Progenitor cell of endocrine pancreas (in vitro differentiated cells): ENCODE results near the gene ZNF280D. TPM values are rescaled to one million over a fixed set of nuclear protein-coding genes. Genes with fewer than 3 reads are reported as not detected.

Source experiments
- DNase-seq: peaks from one replicate; pipeline ENCODE4 v3.0.0; 2021; ENCODE audit warnings: low spot score; ENCODE audit not compliant: unreplicated experiment
- H3K27ac Mint-ChIP-seq: 2 replicates; pipeline ENCODE4 v1.8.0; 2021; ENCODE audit warnings: mild to moderate bottlenecking, moderate library complexity, mixed read lengths
- H3K27me3 Mint-ChIP-seq: 2 replicates; pipeline ENCODE4 v1.8.0; 2021; ENCODE audit warnings: mixed read lengths
- H3K36me3 Mint-ChIP-seq: 2 replicates; pipeline ENCODE4 v1.8.0; 2022; ENCODE audit warnings: mixed read lengths; ENCODE audit not compliant: insufficient read depth
- H3K4me1 Mint-ChIP-seq: 2 replicates; pipeline ENCODE4 v1.8.0; 2021; ENCODE audit warnings: low read depth, mixed read lengths
- H3K4me3 Mint-ChIP-seq: 2 replicates; pipeline ENCODE4 v1.8.0; 2021; ENCODE audit warnings: low read depth, mild to moderate bottlenecking, moderate library complexity, mixed read lengths
- H3K9me3 Mint-ChIP-seq: 2 replicates; pipeline ENCODE4 v1.8.0; 2021; ENCODE audit warnings: low read depth, mixed read lengths
- total RNA-seq: library from RNA; stranded (reverse); gene quantifications from 2 replicates; pipeline ENCODE4 v1.2.1, GENCODE V29; 2021
- TF ChIP-seq, protein P1 (sequence below): fragments of 200-600 bp; sonication (generic); IDR thresholded peaks from one replicate; pipeline ENCODE4 v1.5.0; 2021; ENCODE audit warnings: antibody characterized with exemption, mild to moderate bottlenecking; ENCODE audit not compliant: unreplicated experiment

ZNF280D gene
- total RNA-seq, 1 donor from 2014 or later: 26.9 TPM

DNA sequence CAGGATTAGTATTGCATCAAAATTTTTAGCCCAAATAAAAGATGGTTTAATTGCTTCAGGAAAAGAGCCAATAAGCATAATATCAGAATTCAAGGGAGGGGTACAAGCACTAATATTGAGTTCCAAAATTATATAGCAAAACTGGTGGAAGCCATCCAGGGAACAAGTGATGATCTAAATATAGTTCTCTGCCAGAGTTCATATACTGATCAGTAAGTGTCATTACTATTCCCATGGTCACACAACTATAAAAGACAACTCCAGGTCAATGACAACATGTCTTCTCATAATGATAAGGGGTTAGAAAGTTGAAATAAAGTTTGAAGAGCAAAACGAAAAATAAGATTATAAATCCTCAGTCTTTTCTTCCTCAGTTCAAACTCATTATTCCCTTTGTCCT is 57.4 kb downstream of the ZNF280D start:
- DNase-seq: no peak
- TF ChIP-seq, protein P1, sequence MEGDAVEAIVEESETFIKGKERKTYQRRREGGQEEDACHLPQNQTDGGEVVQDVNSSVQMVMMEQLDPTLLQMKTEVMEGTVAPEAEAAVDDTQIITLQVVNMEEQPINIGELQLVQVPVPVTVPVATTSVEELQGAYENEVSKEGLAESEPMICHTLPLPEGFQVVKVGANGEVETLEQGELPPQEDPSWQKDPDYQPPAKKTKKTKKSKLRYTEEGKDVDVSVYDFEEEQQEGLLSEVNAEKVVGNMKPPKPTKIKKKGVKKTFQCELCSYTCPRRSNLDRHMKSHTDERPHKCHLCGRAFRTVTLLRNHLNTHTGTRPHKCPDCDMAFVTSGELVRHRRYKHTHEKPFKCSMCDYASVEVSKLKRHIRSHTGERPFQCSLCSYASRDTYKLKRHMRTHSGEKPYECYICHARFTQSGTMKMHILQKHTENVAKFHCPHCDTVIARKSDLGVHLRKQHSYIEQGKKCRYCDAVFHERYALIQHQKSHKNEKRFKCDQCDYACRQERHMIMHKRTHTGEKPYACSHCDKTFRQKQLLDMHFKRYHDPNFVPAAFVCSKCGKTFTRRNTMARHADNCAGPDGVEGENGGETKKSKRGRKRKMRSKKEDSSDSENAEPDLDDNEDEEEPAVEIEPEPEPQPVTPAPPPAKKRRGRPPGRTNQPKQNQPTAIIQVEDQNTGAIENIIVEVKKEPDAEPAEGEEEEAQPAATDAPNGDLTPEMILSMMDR: no peak
- H3K9me3 Mint-ChIP-seq: no peaks in the 10 kb centered on the region
- H3K36me3 Mint-ChIP-seq: peaks cover 6% of the 10 kb centered on the region
- H3K27me3 Mint-ChIP-seq: no peaks in the 10 kb centered on the region
- peaks cover 6% of the 10 kb centered on the region for H3K4me1 Mint-ChIP-seq
- H3K27ac Mint-ChIP-seq: no peak overlapping the region
- no peak overlapping the region for H3K4me3 Mint-ChIP-seq

DNA sequence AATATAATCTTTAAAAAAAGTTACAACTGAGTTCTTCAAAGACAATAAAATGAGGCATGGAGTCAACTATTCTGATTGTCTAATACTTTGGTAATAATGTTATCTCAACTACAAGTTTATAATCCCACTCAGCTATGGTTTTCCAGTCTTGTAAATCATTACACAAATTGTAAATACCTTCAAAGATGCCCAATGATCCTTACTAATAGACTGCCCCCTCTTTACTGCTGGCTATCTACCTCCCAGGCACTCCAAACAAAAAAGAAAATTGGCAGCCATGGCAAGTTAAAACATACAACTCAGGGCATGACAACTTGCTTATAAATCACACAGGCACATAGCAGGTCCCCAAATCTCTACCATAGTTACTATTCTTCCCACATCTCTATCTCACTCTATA is 58.5 kb downstream of the ZNF280D start:
- Mint-ChIP-seq H3K4me3 (no peak overlapping the region), H3K9me3 (no peaks in the 10 kb centered on the region), H3K27ac (no peak overlapping the region), H3K27me3 (no peaks in the 10 kb centered on the region), H3K36me3 (peaks cover 6% of the 10 kb centered on the region), H3K4me1 (peaks cover 6% of the 10 kb centered on the region)
- TF ChIP-seq, protein P1: no peak
- DNase-seq: no peak

DNA sequence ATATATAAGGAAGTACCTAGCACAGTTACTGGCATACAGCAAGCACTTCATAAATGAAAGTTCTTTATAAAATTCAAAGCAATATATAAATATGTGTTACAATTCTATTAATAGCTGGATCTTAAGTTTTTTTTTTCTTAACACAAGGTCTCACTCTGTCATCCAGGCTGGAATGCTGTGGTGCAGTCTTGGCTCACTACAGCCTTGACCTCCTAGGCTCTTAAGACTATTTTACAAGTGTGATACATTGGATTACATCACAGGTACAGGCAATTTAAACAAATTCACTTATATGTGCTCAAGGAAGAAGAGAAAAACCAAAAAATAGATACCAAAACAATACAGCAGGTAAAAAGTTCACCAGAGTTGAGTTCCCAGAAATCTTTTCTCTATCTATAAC is 60.6 kb downstream of the ZNF280D start:
- Mint-ChIP-seq H3K27ac (no peak overlapping the region), H3K4me3 (no peak overlapping the region), H3K36me3 (peaks cover 6% of the 10 kb centered on the region), H3K27me3 (no peaks in the 10 kb centered on the region), H3K4me1 (peaks cover 6% of the 10 kb centered on the region), H3K9me3 (no peaks in the 10 kb centered on the region)
- DNase-seq: no peak
- TF ChIP-seq, protein P1: no peak

DNA sequence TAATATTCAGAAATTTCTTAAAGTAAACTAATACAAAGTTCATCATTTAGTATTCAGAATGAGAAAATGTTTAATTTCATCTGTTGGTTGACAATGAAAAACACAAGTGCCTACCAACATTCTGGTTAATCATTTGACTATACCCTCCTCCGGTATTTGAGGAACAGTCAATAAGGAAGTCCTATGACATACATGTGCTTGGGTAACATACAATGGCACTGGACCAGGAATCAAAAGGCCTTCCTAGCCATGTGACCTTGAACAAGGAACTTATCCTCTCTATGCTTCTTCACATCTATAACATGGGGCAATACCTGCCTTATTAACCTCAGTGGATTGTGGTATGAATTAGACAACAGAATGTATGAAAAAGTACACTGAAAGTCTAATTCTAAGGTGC is 65.8 kb downstream of the ZNF280D start:
- no peaks in the 10 kb centered on the region for H3K27me3 Mint-ChIP-seq
- H3K4me3 Mint-ChIP-seq: no peak overlapping the region
- TF ChIP-seq, protein P1: no peak
- peaks cover 6% of the 10 kb centered on the region for H3K36me3 Mint-ChIP-seq
- H3K9me3 Mint-ChIP-seq: no peaks in the 10 kb centered on the region
- H3K4me1 Mint-ChIP-seq: no peaks in the 10 kb centered on the region
- no peak overlapping the region for H3K27ac Mint-ChIP-seq
- DNase-seq: no peak

DNA sequence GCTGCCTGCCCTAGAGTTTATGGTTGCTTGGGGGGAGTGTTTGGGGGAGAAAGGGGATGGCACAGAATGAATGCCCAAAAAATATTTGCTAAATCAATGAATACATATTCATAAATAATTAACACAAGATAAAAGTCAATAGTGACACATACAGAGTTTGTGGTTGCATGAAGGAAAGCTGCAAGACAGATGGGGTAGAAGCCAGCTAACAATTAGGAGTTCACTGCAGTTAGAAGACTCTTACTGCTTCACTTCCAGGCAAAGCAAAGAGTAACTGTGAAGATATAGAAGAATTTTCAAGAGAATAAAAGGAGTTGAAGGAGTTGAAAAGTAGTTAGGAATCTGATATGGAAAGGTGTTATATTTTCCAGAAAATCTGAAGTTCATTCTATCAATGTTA is 72.4 kb downstream of the ZNF280D start:
- Mint-ChIP-seq H3K9me3 (no peaks in the 10 kb centered on the region), H3K4me3 (no peak overlapping the region), H3K27me3 (no peaks in the 10 kb centered on the region), H3K27ac (no peak overlapping the region), H3K36me3 (peaks cover 5% of the 10 kb centered on the region), H3K4me1 (no peaks in the 10 kb centered on the region)
- DNase-seq: no peak
- TF ChIP-seq, protein P1: no peak
